Mammary epithelial cell (primary cell): ENCODE results near the gene UBE2Z.

Experiments
- CTCF ChIP-seq, 2 donors: IDR thresholded peaks in 1 of 2; conservative IDR thresholded peaks in 1 of 2; 2 replicates each; pipeline ENCODE4 v1.5.1; 2011 to 2012; ENCODE audit warnings: inconsistent platforms in 2 of 2, low read length in 2 of 2, mild to moderate bottlenecking in 2 of 2, control low read depth in 1 of 2, low read depth in 1 of 2; ENCODE audit not compliant: insufficient read depth in 1 of 2; ENCODE audit errors: extremely low read depth in 1 of 2
- EZH2 ChIP-seq: IDR thresholded peaks from 2 replicates; pipeline ENCODE4 v1.6.1; 2012; ENCODE audit warnings: low read length, inconsistent platforms, borderline replicate concordance

- no peak for TF ChIP-seq CTCF (conservative IDR thresholded peaks at IDR 0.05 in 1 of 2, IDR thresholded peaks at IDR 0.05 in 1 of 2; ENCODE audit: extremely low read depth in 1 of 2, insufficient read depth in 1 of 2, low read depth in 1 of 2, low read length in 2 of 2)
- no peak for TF ChIP-seq EZH2
Observed at GRCh38 chr17:48873209-48873608, 35.0 kb upstream of the UBE2Z start.
